Subcutaneous abdominal adipose tissue (tissue), 5 donors: ENCODE measurements around the gene RBMS3.

Experiments
- H3K27ac ChIP-seq: one replicate; pipeline ENCODE4 v1.7.0; 2013; ENCODE audit warnings: low read depth, mild to moderate bottlenecking, inconsistent platforms, low read length, moderate library complexity
- H3K27me3 ChIP-seq, 5 donors: one replicate each; pipeline ENCODE4 v1.7.0; 2013; ENCODE audit warnings: low read length in 5 of 5, inconsistent platforms in 1 of 5; ENCODE audit not compliant: control insufficient read depth in 5 of 5, insufficient read depth in 4 of 5
- H3K36me3 ChIP-seq, 5 donors: one replicate each; pipeline ENCODE4 v1.7.0; 2013; ENCODE audit warnings: low read length in 5 of 5; ENCODE audit not compliant: control insufficient read depth in 5 of 5, insufficient read depth in 5 of 5
- H3K4me1 ChIP-seq, 5 donors: one replicate each; pipeline ENCODE4 v1.7.0; 2013; ENCODE audit warnings: low read length in 5 of 5, mild to moderate bottlenecking in 3 of 5, moderate library complexity in 1 of 5; ENCODE audit not compliant: control insufficient read depth in 5 of 5, insufficient read depth in 5 of 5
- H3K4me3 ChIP-seq, 5 donors: one replicate each; pipeline ENCODE4 v1.7.0; 2013; ENCODE audit warnings: low read length in 5 of 5, low read depth in 1 of 5
- H3K9ac ChIP-seq, 5 donors: one replicate each; pipeline ENCODE4 v1.7.0; 2013; ENCODE audit warnings: low read length in 5 of 5, mild to moderate bottlenecking in 4 of 5, moderate library complexity in 3 of 5
- H3K9me3 ChIP-seq, 5 donors: one replicate each; pipeline ENCODE4 v1.7.0; 2013; ENCODE audit warnings: low read length in 5 of 5; ENCODE audit not compliant: control insufficient read depth in 5 of 5
- donor health status: healthy.
- donor health status: healthy.
- donor health status: healthy.
- donor health status: healthy.
- donor health status: healthy.

The RBMS3 gene

GRCh38 chr3:30002797-30003196 lies 721.9 kb downstream of the RBMS3 start:
- no peak overlapping the region for H3K9ac ChIP-seq
- H3K4me1 ChIP-seq: peaks cover 0 to 5% (median 0%) of the 10 kb centered on the region in 5 donors
- H3K4me3 ChIP-seq: no peak overlapping the region
- peaks cover 0 to 2% (median 0%) of the 10 kb centered on the region in 5 donors for H3K36me3 ChIP-seq
- no peaks in the 10 kb centered on the region for H3K27me3 ChIP-seq
- no peaks in the 10 kb centered on the region for H3K9me3 ChIP-seq
- H3K27ac ChIP-seq: peak overlapping the region; percentile 9

GRCh38 chr3:30003741-30004140 lies 722.9 kb downstream of the RBMS3 start:
- Histone ChIP-seq H3K9ac (no peak overlapping the region), H3K27ac (peak overlapping the region; percentile 41), H3K4me3 (no peak overlapping the region), H3K4me1 (peaks cover 0 to 5% (median 0%) of the 10 kb centered on the region in 5 donors), H3K9me3 (no peaks in the 10 kb centered on the region), H3K36me3 (peaks cover 0 to 2% (median 0%) of the 10 kb centered on the region in 5 donors), H3K27me3 (no peaks in the 10 kb centered on the region)

GRCh38 chr3:30004481-30004880 lies 723.6 kb downstream of the RBMS3 start:
- H3K27ac ChIP-seq: peak overlapping the region; percentile 41
- peaks cover 0 to 2% (median 0%) of the 10 kb centered on the region in 5 donors for H3K36me3 ChIP-seq
- peak overlapping the region in 1 of 5 donors; percentile 56 for H3K9ac ChIP-seq
- no peak overlapping the region for H3K4me3 ChIP-seq
- H3K9me3 ChIP-seq: no peaks in the 10 kb centered on the region
- H3K4me1 ChIP-seq: peaks cover 0 to 5% (median 0%) of the 10 kb centered on the region in 5 donors
- no peaks in the 10 kb centered on the region for H3K27me3 ChIP-seq

- Histone ChIP-seq H3K4me3 (no peak overlapping the region), H3K36me3 (peaks cover 0 to 2% (median 0%) of the 10 kb centered on the region in 5 donors), H3K27ac (no peak overlapping the region), H3K9me3 (no peaks in the 10 kb centered on the region), H3K4me1 (peaks cover 0 to 7% (median 5%) of the 10 kb centered on the region in 5 donors), H3K27me3 (no peaks in the 10 kb centered on the region), H3K9ac (no peak overlapping the region)
Observed at GRCh38 chr3:30006111-30006510, 725.2 kb downstream of the RBMS3 start.

GRCh38 chr3:30007668-30008067 lies 726.8 kb downstream of the RBMS3 start:
- Histone ChIP-seq H3K4me3 (no peak overlapping the region), H3K27me3 (no peaks in the 10 kb centered on the region), H3K27ac (no peak overlapping the region), H3K36me3 (peaks cover 0 to 2% (median 0%) of the 10 kb centered on the region in 5 donors), H3K9ac (no peak overlapping the region), H3K9me3 (no peaks in the 10 kb centered on the region), H3K4me1 (peaks cover 0 to 7% (median 5%) of the 10 kb centered on the region in 5 donors)

- no peak overlapping the region for H3K4me3 ChIP-seq
- H3K36me3 ChIP-seq: no peaks in the 10 kb centered on the region
- no peak overlapping the region for H3K9ac ChIP-seq
- H3K27ac ChIP-seq: no peak overlapping the region
- H3K27me3 ChIP-seq: no peaks in the 10 kb centered on the region
- H3K4me1 ChIP-seq: peaks cover 0 to 7% (median 0%) of the 10 kb centered on the region in 5 donors
- H3K9me3 ChIP-seq: no peaks in the 10 kb centered on the region
Observed at GRCh38 chr3:30011237-30011803, 730.4 kb downstream of the RBMS3 start.

GRCh38 chr3:30012941-30013543 lies 732.2 kb downstream of the RBMS3 start:
- Histone ChIP-seq H3K27ac (no peak overlapping the region), H3K4me3 (no peak overlapping the region), H3K27me3 (no peaks in the 10 kb centered on the region), H3K9me3 (no peaks in the 10 kb centered on the region), H3K36me3 (no peaks in the 10 kb centered on the region), H3K9ac (no peak overlapping the region), H3K4me1 (peaks cover 0 to 7% (median 0%) of the 10 kb centered on the region in 5 donors)

- no peaks in the 10 kb centered on the region for H3K9me3 ChIP-seq
- no peak overlapping the region for H3K4me3 ChIP-seq
- no peak overlapping the region for H3K9ac ChIP-seq
- H3K4me1 ChIP-seq: no peaks in the 10 kb centered on the region
- H3K36me3 ChIP-seq: no peaks in the 10 kb centered on the region
- H3K27me3 ChIP-seq: no peaks in the 10 kb centered on the region
- H3K27ac ChIP-seq: no peak overlapping the region
Observed at GRCh38 chr3:30017901-30018300, 737.0 kb downstream of the RBMS3 start.

- Histone ChIP-seq H3K4me1 (no peaks in the 10 kb centered on the region), H3K4me3 (no peak overlapping the region), H3K9ac (no peak overlapping the region), H3K27me3 (no peaks in the 10 kb centered on the region), H3K36me3 (no peaks in the 10 kb centered on the region), H3K9me3 (no peaks in the 10 kb centered on the region), H3K27ac (no peak overlapping the region)
Observed at GRCh38 chr3:30020380-30020779, 739.5 kb downstream of the RBMS3 start.

- no peak overlapping the region for H3K4me3 ChIP-seq
- H3K4me1 ChIP-seq: no peaks in the 10 kb centered on the region
- no peaks in the 10 kb centered on the region for H3K9me3 ChIP-seq
- H3K27me3 ChIP-seq: no peaks in the 10 kb centered on the region
- H3K27ac ChIP-seq: no peak overlapping the region
- no peak overlapping the region for H3K9ac ChIP-seq
- H3K36me3 ChIP-seq: no peaks in the 10 kb centered on the region
Observed at GRCh38 chr3:30024466-30024865, 743.6 kb downstream of the RBMS3 start.
